ENCODE measurements around the gene CDYL.

GRCh38 chr6:4929097-4929718 is 153.0 kb downstream of the CDYL start:
- no peak for TF ChIP-seq CTCF (IDR thresholded peaks at IDR 0.05)
- TF ChIP-seq POLR2A (IDR thresholded peaks at IDR 0.05): no peak
- TF ChIP-seq POLR2AphosphoS5 (IDR thresholded peaks at IDR 0.05; ENCODE audit: insufficient read depth in 1 of 2, low read depth in 1 of 2): no peak
